ENCODE data around the gene CEP250. TPM values are rescaled to one million over a fixed set of nuclear protein-coding genes. Genes with fewer than 3 reads are reported as not detected.
A peak's percentile ranks its signal among the peaks of the same experiment; 100 is the strongest.
"Not testable (repeated sequence)": the region's sequence is repeated elsewhere in the genome, so short reads cannot be mapped to it uniquely, and the experiment has no call there.

CEP250 gene
- total RNA-seq, 4 donors from 2014 or later, result 18.8 to 55.4 (median 27.1) TPM

DNA sequence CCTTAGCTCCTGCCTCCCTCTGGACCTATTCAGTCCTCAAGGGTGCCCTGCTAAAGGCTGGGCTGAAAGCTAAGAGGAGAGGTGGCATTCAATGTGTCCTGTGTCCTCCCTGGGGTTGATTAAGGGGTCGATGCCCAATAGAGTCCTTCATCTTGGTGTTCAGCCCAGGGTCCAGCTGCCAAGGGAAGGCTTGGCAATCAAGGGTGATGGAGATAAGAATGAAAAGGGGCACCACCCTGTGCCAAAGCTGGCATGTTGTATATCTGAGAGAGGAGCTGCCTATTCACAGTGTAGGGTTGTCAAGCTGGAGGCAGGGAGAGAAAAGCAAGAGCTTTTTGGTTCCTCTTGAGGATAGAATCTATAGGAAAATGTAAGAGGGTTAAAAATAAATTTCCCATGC lies 61.7 kb downstream of the CEP250 start:
- H3K4me3 ChIP-seq, result no peak overlapping the region
- 65% methylated on average over 1 of the region's 1 CpG for WGBS
- H3K36me3 ChIP-seq, result peaks cover 30% of the 10 kb centered on the region
- H3K9me3 ChIP-seq, result no peaks in the 10 kb centered on the region
- no peak for DNase-seq (ENCODE audit: low spot score in 2 of 2)
- no peaks in the 10 kb centered on the region for H3K4me1 ChIP-seq
- H3K27me3 ChIP-seq, result no peaks in the 10 kb centered on the region
- TF ChIP-seq POLR2A (IDR thresholded peaks at IDR 0.05) (no peak), EP300 (IDR thresholded peaks at IDR 0.05) (no peak), POLR2AphosphoS5 (IDR thresholded peaks at IDR 0.05) (no peak)
- TF ChIP-seq, protein P1, sequence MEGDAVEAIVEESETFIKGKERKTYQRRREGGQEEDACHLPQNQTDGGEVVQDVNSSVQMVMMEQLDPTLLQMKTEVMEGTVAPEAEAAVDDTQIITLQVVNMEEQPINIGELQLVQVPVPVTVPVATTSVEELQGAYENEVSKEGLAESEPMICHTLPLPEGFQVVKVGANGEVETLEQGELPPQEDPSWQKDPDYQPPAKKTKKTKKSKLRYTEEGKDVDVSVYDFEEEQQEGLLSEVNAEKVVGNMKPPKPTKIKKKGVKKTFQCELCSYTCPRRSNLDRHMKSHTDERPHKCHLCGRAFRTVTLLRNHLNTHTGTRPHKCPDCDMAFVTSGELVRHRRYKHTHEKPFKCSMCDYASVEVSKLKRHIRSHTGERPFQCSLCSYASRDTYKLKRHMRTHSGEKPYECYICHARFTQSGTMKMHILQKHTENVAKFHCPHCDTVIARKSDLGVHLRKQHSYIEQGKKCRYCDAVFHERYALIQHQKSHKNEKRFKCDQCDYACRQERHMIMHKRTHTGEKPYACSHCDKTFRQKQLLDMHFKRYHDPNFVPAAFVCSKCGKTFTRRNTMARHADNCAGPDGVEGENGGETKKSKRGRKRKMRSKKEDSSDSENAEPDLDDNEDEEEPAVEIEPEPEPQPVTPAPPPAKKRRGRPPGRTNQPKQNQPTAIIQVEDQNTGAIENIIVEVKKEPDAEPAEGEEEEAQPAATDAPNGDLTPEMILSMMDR (IDR thresholded peaks at IDR 0.05), result no peak
- H3K27ac ChIP-seq, result no peak overlapping the region

DNA sequence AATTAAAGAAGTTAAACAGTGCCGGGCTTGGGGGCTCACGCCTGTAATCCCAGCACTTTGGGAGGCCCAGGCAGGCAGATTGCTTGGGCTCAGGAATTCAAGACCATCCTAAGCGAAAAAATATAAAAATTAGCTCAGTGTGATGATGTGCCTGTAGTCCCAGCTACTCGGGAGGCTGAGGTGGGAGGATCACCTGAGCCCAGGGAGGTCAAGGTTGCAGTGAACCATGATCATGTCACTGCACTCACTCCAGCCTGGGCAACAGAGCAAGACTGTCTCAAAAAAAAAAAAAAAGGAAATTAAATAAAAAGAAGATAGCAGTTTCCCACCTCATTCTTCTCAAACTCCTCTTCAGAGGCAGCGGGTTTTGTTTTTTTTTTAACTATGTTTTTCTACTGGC lies 62.4 kb downstream of the CEP250 start:
- 80% methylated on average over 5 of the region's 5 CpGs for WGBS
- H3K36me3 ChIP-seq, result peaks cover 24% of the 10 kb centered on the region
- H3K4me3 ChIP-seq; H3K9me3 ChIP-seq; H3K27me3 ChIP-seq; H3K27ac ChIP-seq; DNase-seq (ENCODE audit: low spot score in 2 of 2); H3K4me1 ChIP-seq: not testable (repeated sequence)

DNA sequence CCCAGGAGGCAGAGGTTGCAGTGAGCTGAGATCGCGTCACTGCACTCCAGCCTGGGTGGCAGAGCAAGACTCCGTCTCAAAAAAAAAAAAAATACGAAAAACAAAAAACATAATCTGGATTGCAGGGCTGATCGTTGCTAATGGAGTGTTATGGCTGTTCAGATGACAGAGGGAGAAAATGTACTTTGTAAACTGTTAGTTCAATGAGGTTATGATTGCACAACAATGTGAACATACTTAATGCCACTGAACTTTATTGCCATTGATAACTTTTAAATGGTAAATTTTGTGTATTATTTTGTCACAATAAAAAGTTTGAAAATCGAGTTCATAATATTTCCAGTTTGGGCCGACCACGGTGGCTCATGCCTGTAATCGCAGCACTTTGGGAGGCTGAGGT lies 63.6 kb downstream of the CEP250 start:
- H3K4me1 ChIP-seq, result no peaks in the 10 kb centered on the region
- no peaks in the 10 kb centered on the region for H3K27me3 ChIP-seq
- H3K36me3 ChIP-seq, result peaks cover 14% of the 10 kb centered on the region
- TF ChIP-seq EP300 (IDR thresholded peaks at IDR 0.05), result no peak
- TF ChIP-seq, protein P1 (IDR thresholded peaks at IDR 0.05), result no peak
- no peak for TF ChIP-seq POLR2AphosphoS5 (IDR thresholded peaks at IDR 0.05)
- no peak for TF ChIP-seq POLR2A (IDR thresholded peaks at IDR 0.05)
- no peak overlapping the region for H3K4me3 ChIP-seq
- WGBS, result 85% methylated on average over 9 of the region's 9 CpGs
- DNase-seq (ENCODE audit: low spot score in 2 of 2), result no peak
- no peak overlapping the region for H3K27ac ChIP-seq
- no peaks in the 10 kb centered on the region for H3K9me3 ChIP-seq

DNA sequence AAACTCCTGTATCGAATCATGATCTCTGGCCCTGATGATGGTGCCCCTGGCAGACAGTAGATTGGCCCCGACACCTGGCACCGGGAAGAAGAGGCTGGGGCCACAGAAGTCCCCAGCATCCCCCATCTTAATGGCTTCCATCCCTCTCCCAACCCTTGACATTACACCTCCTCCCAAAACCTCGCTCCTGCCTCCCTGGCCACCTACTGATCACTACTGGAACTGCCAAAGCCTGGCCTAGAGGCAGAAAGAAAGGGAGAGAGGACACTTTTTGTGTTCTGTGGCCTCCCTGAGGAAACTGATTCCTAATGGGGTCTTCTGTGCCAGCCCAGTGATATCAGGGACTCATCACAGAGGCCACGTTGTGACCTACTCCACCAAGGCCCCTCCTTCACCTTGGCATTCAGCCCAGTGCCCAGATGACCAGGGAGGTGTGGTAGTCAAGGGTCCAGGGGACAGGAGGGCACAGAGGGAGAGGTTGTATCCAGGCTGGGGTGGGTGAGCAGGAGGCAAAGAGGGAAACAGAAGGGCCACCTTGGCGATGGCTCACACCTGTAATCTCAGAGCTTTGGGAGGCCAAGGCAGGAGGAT lies 68.0 kb downstream of the CEP250 start:
- no peaks in the 10 kb centered on the region for H3K9me3 ChIP-seq
- 73% methylated on average over 6 of the region's 6 CpGs for WGBS
- DNase-seq (ENCODE audit: low spot score in 2 of 2), result no peak

DNA sequence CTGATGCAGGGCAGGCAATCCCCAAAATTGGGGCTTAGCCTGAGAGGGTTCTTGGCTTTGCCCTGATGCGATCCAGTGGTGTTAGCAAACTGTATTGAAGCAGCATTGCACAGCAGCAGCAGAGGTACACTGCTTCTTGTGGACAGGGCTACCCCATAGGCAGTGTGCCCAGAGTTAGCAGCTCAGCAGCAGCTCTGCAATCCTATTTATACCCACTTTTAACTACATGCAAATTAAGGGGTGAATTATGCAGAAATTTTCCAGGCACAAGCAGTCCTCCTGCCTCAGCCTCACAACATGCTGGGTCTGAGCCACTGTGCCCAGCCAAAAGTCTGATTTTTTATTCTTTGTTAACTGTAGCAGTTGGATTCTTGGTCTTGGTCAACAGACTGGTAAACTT lies 70.2 kb downstream of the CEP250 start:
- Histone ChIP-seq H3K36me3 (no peaks in the 10 kb centered on the region), H3K4me1 (no peaks in the 10 kb centered on the region), H3K9me3 (no peaks in the 10 kb centered on the region), H3K27me3 (no peaks in the 10 kb centered on the region), H3K27ac (no peak overlapping the region), H3K4me3 (no peak overlapping the region)
- DNase-seq (ENCODE audit: low spot score in 2 of 2), result no peak
- 67% methylated on average over 1 of the region's 1 CpG for WGBS
- TF ChIP-seq POLR2A (IDR thresholded peaks at IDR 0.05) (no peak), POLR2AphosphoS5 (IDR thresholded peaks at IDR 0.05) (no peak), EP300 (IDR thresholded peaks at IDR 0.05) (no peak)
- TF ChIP-seq, protein P1 (IDR thresholded peaks at IDR 0.05), result no peak

More for the DNA sequence above, 68.0 kb downstream of the CEP250 start:
- H3K27ac ChIP-seq, result no peak overlapping the region
- TF ChIP-seq POLR2A (IDR thresholded peaks at IDR 0.05) (no peak), EP300 (IDR thresholded peaks at IDR 0.05) (no peak), POLR2AphosphoS5 (IDR thresholded peaks at IDR 0.05) (no peak)
- TF ChIP-seq, protein P1 (IDR thresholded peaks at IDR 0.05), result peak in 1 of 2 donors; percentile 45
- H3K36me3 ChIP-seq, result no peaks in the 10 kb centered on the region
- H3K4me3 ChIP-seq, result no peak overlapping the region
- H3K27me3 ChIP-seq, result no peaks in the 10 kb centered on the region
- no peaks in the 10 kb centered on the region for H3K4me1 ChIP-seq

Measured in suprapubic skin (tissue), 4 donors.